A549 (cell line): ENCODE results near the gene ABCA7. TPM values are rescaled to one million over a fixed set of nuclear protein-coding genes. Genes with fewer than 3 reads are reported as not detected.

Experiments used
- ATAC-seq, 2 experiments: fragments of 200-7000 bp in 1 of 2; fragments of >200 bp in 1 of 2; cut with Nextera tagmentation in 1 of 2; cut with Tn5 transposase in 1 of 2; 3 replicates each; pipeline versions ENCODE4 v1.8.0 to v1.9.1; 2018 to 2020; ENCODE audit warnings: mild to moderate bottlenecking in 1 of 2, moderate library complexity in 1 of 2
- CTCF ChIA-PET: fragments of 300-600 bp; sonication (Branson Sonifier 250); formaldehyde crosslinking; extraction: SDS; loops from one replicate; lab custom pipeline; 2021; ENCODE audit warnings: antibody characterized with exemption, inconsistent platforms; lab: Yijun Ruan, JAX
- POLR2A ChIA-PET: fragments of 350-600 bp; formaldehyde crosslinking; extraction: SDS; loops from one replicate; lab custom pipeline; 2021; ENCODE audit warnings: antibody characterized with exemption, inconsistent platforms; lab: Yijun Ruan, JAX
- DNase-seq, 2 experiments: peaks; one replicate each; pipeline versions ENCODE4 v3.0.0 to v3.0.0-alpha.2; 2011 to 2016; ENCODE audit warnings: low read depth in 1 of 2, low spot score in 1 of 2
- FAIRE-seq: peaks from 2 replicates; lab custom pipeline; 2011; peaks lifted over from hg19 to GRCh38; lab: Jason Lieb, UNC
- H3K27ac ChIP-seq, 2 experiments: fragments of >200 bp; sonication (Bioruptor Twin); formaldehyde crosslinking; 3 replicates each; pipeline ENCODE4 v1.5.1; 2016 to 2017
- H3K4me1 ChIP-seq: fragments of >200 bp; sonication (Bioruptor Twin); formaldehyde crosslinking; 3 replicates; pipeline ENCODE4 v1.6.1; 2016
- H3K4me2 ChIP-seq: fragments of >200 bp; sonication (Bioruptor Twin); formaldehyde crosslinking; 3 replicates; pipeline ENCODE4 v1.6.1; 2016
- H3K4me3 ChIP-seq: fragments of >200 bp; sonication (Bioruptor Twin); formaldehyde crosslinking; 3 replicates; pipeline ENCODE4 v1.5.1; 2016
- H3K9me3 ChIP-seq: fragments of >200 bp; sonication (Bioruptor Twin); formaldehyde crosslinking; 3 replicates; pipeline ENCODE4 v1.6.1; 2016
- CBX2 ChIP-seq: fragments of 200-600 bp; sonication (generic); IDR thresholded peaks from 2 replicates; pipeline ENCODE4 v1.6.1; 2016; ENCODE audit warnings: low read depth, mild to moderate bottlenecking, borderline replicate concordance
- CEBPB ChIP-seq, 2 experiments: fragments of >200 bp in 1 of 2; sonication (Bioruptor Twin) in 1 of 2; formaldehyde crosslinking in 1 of 2; IDR thresholded peaks; 2 replicates each; pipeline ENCODE4 v1.6.1; 2012 to 2016
- CHD4 ChIP-seq: fragments of 200-600 bp; sonication (generic); IDR thresholded peaks from 2 replicates; pipeline ENCODE4 v1.6.1; 2016; ENCODE audit warnings: antibody characterized with exemption, mild to moderate bottlenecking, borderline replicate concordance
- HDAC2 ChIP-seq: fragments of 200-600 bp; sonication (generic); IDR thresholded peaks from 2 replicates; pipeline ENCODE4 v1.6.1; 2016
- HOXA7 ChIP-seq: fragments of 250-450 bp; sonication (Bioruptor Pico); IDR thresholded peaks from 2 replicates; pipeline ENCODE4 v1.5.0; 2020; ENCODE audit warnings: mild to moderate bottlenecking, moderate library complexity
- HOXB5 ChIP-seq: fragments of 250-450 bp; sonication (Bioruptor Pico); IDR thresholded peaks from 2 replicates; pipeline ENCODE4 v1.5.0; 2020; ENCODE audit warnings: mild to moderate bottlenecking, moderate library complexity
- KDM1A ChIP-seq: fragments of 200-600 bp; sonication (generic); IDR thresholded peaks from 2 replicates; pipeline ENCODE4 v1.6.1; 2016; ENCODE audit warnings: low read depth, mild to moderate bottlenecking
- KDM5A ChIP-seq: fragments of 200-600 bp; sonication (generic); IDR thresholded peaks from 2 replicates; pipeline ENCODE4 v1.6.1; 2016; ENCODE audit warnings: antibody characterized with exemption, mild to moderate bottlenecking
- MAZ ChIP-seq: fragments of 150-350 bp; IDR thresholded peaks from 2 replicates; pipeline ENCODE4 v1.6.1; 2014; ENCODE audit warnings: antibody characterized with exemption, low read depth, low read length, borderline replicate concordance
- MYC ChIP-seq: IDR thresholded peaks from 2 replicates; pipeline ENCODE4 v1.6.1; 2012; ENCODE audit warnings: mild to moderate bottlenecking, inconsistent platforms, low read length, improper control_type of control experiment, borderline replicate concordance
- NPAS2 ChIP-seq: fragments of 250-450 bp; sonication (Bioruptor Pico); IDR thresholded peaks from 2 replicates; pipeline ENCODE4 v1.8.0; 2022; ENCODE audit warnings: mild to moderate bottlenecking, moderate library complexity, borderline replicate concordance
- POLR2A ChIP-seq: IDR thresholded peaks from 2 replicates; pipeline ENCODE4 v1.6.1; 2012; ENCODE audit warnings: mild to moderate bottlenecking, low read length
- RAD21 ChIP-seq, 2 experiments: fragments of >200 bp in 1 of 2; sonication (Bioruptor Twin) in 1 of 2; formaldehyde crosslinking in 1 of 2; IDR thresholded peaks in 1 of 2; conservative IDR thresholded peaks in 1 of 2; 2 replicates in 1 of 2; 3 replicates in 1 of 2; pipeline ENCODE4 v1.6.1; 2012 to 2018; ENCODE audit warnings: inconsistent platforms in 1 of 2
- RARB ChIP-seq: fragments of 250-450 bp; sonication (Bioruptor Pico); IDR thresholded peaks from 2 replicates; pipeline ENCODE4 v1.8.0; 2021; ENCODE audit warnings: mild to moderate bottlenecking, moderate library complexity
- TP53 ChIP-seq: fragments of 250-450 bp; sonication (Bioruptor Pico); IDR thresholded peaks from 2 replicates; pipeline ENCODE4 v1.5.0; 2021; ENCODE audit warnings: mild to moderate bottlenecking, moderate library complexity
- ZFP36 ChIP-seq: fragments of 450-650 bp; IDR thresholded peaks from 2 replicates; pipeline ENCODE4 v1.6.1; 2014; ENCODE audit warnings: borderline replicate concordance; ENCODE audit not compliant: partially characterized antibody
- WGBS: methylation state at CpG from one replicate; pipeline ENCODE4 v1.1.6; 2017; ENCODE audit errors: missing lambda C conversion rate; 5-methylcytosine and 5-hydroxymethylcytosine counted together
- polyA plus RNA-seq, 4 experiments: library from polyadenylated mRNA; depleted of rRNA in 3 of 4; stranded (reverse); fragments of >200 nt; fragmentation: RNase III in 1 of 4; extraction: RNeasy Plus Mini Kit Qiagen cat#74134 plus additional on column Dnase treatment in 1 of 4; gene quantifications; 2 replicates in 3 of 4; 3 replicates in 1 of 4; pipeline ENCODE4 v1.2.3, GENCODE V29; 2011 to 2017
- TF ChIP-seq, protein P1 (sequence below): IDR thresholded peaks from 2 replicates; pipeline ENCODE4 v1.6.1; 2012
- TF ChIP-seq, protein P2 (sequence below): fragments of 200-600 bp; sonication (generic); IDR thresholded peaks from 2 replicates; pipeline ENCODE4 v1.6.1; 2016; ENCODE audit warnings: antibody characterized with exemption, mild to moderate bottlenecking, moderate library complexity
- TF ChIP-seq, protein P3 (sequence below): fragments of >200 bp; sonication (Bioruptor Twin); formaldehyde crosslinking; IDR thresholded peaks from 3 replicates; pipeline ENCODE4 v1.6.1; 2016
- TF ChIP-seq, protein P4 (sequence below): fragments of 250-450 bp; sonication (Bioruptor Pico); IDR thresholded peaks from 2 replicates; pipeline ENCODE4 v1.5.0; 2020; ENCODE audit warnings: low read depth, mild to moderate bottlenecking, moderate library complexity

Gene ABCA7
- polyA plus RNA-seq, 2 of the 4 experiments (the other 2 are of a cell fraction), result 5.0 to 13.5 TPM

DNA sequence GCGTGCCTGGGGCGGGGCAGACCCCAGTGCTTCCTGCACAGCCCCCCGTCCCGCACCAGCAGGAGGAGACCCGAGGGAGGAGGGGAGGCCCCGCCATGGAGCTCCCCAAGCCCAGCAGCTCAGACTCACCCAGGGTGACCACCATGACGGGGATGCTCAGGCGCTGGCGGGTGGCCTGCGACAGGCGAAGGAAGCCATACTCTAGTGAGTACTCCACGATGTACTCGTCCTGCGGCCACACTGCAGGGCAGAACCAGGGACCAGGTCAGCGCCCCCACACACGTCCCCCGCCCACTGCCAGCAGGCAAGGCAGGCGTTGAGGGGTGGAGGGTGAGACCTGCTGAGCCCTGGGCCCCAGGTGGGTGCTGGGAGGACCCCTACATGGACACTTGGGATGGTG, 27.6 kb upstream of the ABCA7 start:
- 99% methylated on average over 10 of the region's 18 CpGs for WGBS
- ATAC-seq, result no peak
- Histone ChIP-seq H3K27ac (no peak overlapping the region), H3K9me3 (no peaks in the 10 kb centered on the region), H3K4me1 (peaks cover 14% of the 10 kb centered on the region), H3K4me2 (no peak overlapping the region), H3K4me3 (no peak overlapping the region)
- POLR2A ChIA-PET, result no interaction called here
- no peak for DNase-seq
- TF ChIP-seq POLR2A (no peak), CEBPB (IDR thresholded peaks at IDR 0.05) (no peak), CBX2 (no peak), CHD4 (no peak), RARB (no peak), MAZ (no peak), MYC (no peak), KDM5A (no peak)
- TF ChIP-seq, protein P1, sequence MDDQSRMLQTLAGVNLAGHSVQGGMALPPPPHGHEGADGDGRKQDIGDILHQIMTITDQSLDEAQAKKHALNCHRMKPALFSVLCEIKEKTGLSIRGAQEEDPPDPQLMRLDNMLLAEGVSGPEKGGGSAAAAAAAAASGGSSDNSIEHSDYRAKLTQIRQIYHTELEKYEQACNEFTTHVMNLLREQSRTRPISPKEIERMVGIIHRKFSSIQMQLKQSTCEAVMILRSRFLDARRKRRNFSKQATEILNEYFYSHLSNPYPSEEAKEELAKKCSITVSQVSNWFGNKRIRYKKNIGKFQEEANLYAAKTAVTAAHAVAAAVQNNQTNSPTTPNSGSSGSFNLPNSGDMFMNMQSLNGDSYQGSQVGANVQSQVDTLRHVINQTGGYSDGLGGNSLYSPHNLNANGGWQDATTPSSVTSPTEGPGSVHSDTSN, result no peak
- TF ChIP-seq, protein P2, sequence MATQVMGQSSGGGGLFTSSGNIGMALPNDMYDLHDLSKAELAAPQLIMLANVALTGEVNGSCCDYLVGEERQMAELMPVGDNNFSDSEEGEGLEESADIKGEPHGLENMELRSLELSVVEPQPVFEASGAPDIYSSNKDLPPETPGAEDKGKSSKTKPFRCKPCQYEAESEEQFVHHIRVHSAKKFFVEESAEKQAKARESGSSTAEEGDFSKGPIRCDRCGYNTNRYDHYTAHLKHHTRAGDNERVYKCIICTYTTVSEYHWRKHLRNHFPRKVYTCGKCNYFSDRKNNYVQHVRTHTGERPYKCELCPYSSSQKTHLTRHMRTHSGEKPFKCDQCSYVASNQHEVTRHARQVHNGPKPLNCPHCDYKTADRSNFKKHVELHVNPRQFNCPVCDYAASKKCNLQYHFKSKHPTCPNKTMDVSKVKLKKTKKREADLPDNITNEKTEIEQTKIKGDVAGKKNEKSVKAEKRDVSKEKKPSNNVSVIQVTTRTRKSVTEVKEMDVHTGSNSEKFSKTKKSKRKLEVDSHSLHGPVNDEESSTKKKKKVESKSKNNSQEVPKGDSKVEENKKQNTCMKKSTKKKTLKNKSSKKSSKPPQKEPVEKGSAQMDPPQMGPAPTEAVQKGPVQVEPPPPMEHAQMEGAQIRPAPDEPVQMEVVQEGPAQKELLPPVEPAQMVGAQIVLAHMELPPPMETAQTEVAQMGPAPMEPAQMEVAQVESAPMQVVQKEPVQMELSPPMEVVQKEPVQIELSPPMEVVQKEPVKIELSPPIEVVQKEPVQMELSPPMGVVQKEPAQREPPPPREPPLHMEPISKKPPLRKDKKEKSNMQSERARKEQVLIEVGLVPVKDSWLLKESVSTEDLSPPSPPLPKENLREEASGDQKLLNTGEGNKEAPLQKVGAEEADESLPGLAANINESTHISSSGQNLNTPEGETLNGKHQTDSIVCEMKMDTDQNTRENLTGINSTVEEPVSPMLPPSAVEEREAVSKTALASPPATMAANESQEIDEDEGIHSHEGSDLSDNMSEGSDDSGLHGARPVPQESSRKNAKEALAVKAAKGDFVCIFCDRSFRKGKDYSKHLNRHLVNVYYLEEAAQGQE, result no peak
- TF ChIP-seq, protein P3, sequence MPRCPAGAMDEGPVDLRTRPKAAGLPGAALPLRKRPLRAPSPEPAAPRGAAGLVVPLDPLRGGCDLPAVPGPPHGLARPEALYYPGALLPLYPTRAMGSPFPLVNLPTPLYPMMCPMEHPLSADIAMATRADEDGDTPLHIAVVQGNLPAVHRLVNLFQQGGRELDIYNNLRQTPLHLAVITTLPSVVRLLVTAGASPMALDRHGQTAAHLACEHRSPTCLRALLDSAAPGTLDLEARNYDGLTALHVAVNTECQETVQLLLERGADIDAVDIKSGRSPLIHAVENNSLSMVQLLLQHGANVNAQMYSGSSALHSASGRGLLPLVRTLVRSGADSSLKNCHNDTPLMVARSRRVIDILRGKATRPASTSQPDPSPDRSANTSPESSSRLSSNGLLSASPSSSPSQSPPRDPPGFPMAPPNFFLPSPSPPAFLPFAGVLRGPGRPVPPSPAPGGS, result no peak
- FAIRE-seq, result no peak
- CTCF ChIA-PET, result interaction anchor here (2.7 kb wide), 1 partner anchor 232 kb away, joined by 6 read pairs; no protein-coding TSS in a partner anchor

DNA sequence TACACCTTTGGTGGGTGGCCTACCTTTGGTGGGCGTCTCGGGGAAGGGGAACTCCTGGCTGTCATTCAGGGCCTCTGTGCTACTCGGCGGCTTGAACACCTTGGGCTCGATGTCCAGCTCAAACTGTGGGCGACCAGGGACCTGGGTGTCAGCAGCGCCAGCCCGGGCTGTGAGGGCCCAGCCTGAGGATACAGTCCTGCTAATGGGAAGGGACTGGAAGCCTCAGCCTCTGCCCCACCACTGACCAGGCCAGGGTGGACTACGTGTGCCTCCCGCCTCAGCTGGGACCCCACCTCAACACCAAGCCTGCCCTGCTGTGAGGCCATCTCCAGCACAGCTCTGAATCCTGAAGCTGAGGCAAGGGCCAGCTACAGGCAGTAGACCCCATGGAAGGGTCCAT, 26.7 kb upstream of the ABCA7 start:
- DNase-seq (no peak), ATAC-seq (no peak), FAIRE-seq (no peak)
- TF ChIP-seq HDAC2 (no peak), ZFP36 (no peak), NPAS2 (CRISPR knock-in tag) (no peak), RAD21 (conservative IDR thresholded peaks at IDR 0.05 in 1 of 2, IDR thresholded peaks at IDR 0.05 in 1 of 2) (no peak), KDM1A (no peak), TP53 (CRISPR knock-in tag) (no peak), HOXB5 (CRISPR knock-in tag) (no peak), HOXA7 (CRISPR knock-in tag) (no peak)
- TF ChIP-seq, protein P4, sequence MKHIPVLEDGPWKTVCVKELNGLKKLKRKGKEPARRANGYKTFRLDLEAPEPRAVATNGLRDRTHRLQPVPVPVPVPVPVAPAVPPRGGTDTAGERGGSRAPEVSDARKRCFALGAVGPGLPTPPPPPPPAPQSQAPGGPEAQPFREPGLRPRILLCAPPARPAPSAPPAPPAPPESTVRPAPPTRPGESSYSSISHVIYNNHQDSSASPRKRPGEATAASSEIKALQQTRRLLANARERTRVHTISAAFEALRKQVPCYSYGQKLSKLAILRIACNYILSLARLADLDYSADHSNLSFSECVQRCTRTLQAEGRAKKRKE (CRISPR knock-in tag), result no peak
- H3K4me1 ChIP-seq, result peaks cover 23% of the 10 kb centered on the region
- no peak overlapping the region for H3K27ac ChIP-seq
- H3K4me3 ChIP-seq, result no peak overlapping the region
- no peak overlapping the region for H3K4me2 ChIP-seq
- CTCF ChIA-PET, result interaction anchor here (2.7 kb wide), 1 partner anchor 231 kb away, joined by 6 read pairs; no protein-coding TSS in a partner anchor
- POLR2A ChIA-PET, result no interaction called here
- H3K9me3 ChIP-seq, result no peaks in the 10 kb centered on the region
- WGBS, result 83% methylated on average over 5 of the region's 10 CpGs
